Embryonic facial prominence (tissue), 1 donor: Measurements from ENCODE around the gene ZBP1.

Source experiments
- DNase-seq: peaks from one replicate; pipeline ENCODE4 v3.0.0-alpha.2; 2016; ENCODE audit errors: extremely low spot score

The ZBP1 gene

GRCh38 chr20:57598491-57598890 lies 21.7 kb downstream of the ZBP1 start:
- no peak for DNase-seq

DNA sequence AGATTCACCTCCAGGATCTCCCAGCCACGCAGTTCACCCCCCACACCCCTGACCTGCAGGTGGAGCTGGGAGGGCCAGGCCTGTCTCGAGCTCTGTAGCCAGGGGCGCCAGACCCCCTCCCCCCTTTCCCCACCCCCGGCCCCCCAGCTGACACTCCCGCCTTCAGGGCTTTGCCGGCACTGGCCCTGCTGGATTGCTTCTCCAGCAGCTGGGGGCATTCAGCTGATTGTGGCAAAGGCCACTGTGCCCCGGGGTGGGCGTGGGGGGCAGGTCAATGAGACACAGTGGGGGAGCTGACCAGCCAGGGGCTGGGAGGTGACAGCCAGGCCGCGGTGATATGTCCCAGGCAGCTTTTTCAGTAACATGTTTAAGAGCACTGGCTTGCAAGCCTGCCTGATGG lies 22.2 kb downstream of the ZBP1 start:
- no peak for DNase-seq

DNA sequence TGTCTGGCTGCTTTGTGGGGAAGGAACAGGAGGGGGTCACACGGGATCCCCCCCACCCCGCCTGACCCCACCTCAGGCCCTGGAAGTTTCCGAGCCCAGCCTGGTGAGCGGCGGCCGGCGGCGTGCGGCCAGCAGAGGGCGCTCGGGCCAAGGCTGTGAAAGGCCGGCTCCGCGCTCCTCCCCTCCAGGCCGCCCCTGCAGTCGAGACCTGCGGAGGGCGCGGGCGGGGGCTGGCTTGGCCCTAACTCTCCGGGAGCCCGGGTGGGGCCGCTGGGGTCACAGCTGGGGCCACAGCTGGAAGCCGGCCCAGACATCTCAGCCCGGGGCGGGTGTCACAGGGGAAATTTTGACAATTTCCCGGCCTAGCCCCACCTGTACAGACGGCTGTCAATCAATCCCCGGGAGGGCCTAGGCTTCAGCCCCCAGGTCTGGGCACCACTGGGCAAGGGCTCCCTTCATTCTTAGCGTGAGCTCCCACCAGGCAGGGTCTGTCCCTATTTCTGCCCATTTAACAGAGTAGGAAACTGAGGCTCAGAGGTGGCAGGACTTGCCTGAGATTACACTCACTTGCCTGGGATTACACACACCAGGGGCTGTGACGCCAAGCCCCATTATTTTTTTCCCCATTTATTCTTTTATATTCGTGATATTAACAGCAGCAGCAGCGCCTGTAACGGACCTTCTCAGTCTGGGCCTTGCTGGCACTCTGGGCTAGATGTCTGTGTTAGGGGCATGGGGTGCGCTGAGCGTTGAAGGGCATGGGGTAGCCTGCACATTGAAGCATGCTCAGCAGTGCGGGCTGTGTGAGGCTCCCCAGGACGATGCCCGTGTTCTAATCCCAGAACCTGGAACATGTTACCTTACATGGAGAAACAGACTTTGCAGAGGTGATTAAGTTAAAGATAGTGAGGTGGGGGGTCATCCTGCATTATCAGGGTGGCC lies 23.0 kb downstream of the ZBP1 start:
- no peak for DNase-seq

- no peak for DNase-seq
These were observed 23.9 kb downstream of the ZBP1 start for GRCh38 chr20:57596358-57596757.

- no peak for DNase-seq
These were observed 24.9 kb downstream of the ZBP1 start for GRCh38 chr20:57595041-57596030.

DNA sequence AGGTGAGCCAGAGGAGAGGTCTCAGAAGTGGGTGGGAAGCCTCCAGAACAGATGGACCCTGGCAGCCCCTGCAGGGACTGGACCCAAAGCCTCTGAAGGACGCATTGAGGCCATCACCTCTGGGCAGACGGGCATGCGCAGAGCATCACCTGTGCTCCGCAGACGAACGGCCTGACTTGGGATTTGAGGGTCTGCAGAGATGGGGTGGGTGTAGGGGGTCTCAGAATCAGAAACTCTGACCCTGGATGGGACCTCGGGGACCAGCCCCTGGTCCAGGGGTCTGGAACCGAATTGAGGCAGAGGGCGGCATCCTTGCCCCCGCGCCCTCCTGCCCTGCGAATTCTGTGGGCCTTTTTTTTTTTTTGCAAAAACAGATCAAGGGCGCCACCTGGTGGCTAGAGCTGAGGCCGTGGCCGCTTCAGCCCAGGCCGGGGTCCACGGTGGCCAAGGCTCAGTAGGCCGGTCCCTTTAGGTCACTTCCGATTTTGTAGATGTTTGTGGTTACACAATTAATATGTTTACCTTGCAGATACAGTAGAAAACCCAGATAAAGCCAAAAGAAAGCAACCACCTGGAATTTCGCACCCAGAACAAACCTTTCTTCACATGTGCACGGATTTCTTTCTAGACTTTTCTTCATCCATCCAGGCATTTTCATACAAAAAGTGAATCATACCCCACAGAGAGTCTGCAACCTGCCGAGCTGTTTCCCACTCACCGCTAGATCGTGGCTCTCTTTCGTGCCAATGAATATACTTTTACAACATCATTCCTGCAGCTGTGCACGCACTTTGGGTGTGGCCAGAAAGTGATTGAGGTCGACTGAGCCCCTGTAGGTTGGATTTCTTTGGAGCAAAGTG lies 25.9 kb downstream of the ZBP1 start:
- DNase-seq: no peak

- DNase-seq: no peak
These were observed 26.9 kb downstream of the ZBP1 start for GRCh38 chr20:57593134-57593886.

DNA sequence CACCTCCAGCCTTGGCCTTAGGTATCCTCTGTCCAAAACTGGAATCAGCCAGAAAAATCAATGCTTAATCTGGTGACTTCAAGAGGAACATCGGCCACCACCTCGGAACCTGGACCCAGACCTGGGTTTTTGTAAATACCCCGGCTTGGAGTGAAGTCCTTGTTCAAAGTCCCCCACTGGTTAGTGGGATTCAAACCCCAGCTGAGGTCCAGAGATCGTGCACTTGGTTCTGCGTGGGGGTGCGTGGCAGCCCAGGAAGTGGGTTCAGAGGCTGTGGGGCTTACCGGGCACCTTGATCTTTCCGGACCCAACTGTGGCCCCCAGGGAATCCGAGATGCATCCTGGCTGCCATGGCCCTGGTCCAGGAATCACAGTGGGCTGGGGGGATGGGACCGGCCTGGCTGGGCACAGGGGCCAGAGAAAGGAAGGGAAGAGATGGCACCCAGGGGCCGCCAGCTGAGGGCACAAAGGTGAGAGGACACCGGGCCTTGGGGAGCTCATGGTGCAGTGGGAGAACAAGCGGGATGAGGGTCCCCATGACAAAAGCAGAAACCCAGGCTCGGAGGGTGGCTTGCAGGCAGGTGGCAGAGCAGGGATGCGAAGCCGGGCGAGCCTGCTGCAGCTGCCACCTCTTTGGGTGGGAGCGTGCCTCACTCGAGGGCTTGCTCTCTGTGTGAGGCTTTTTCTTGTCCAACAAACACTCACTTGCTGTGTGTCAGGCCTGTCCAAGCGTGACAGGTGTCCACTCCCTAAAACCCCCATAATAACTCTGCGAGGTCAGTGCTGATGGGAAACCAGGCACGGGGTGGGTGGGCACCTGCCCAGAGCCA lies 27.7 kb downstream of the ZBP1 start:
- DNase-seq: no peak

DNA sequence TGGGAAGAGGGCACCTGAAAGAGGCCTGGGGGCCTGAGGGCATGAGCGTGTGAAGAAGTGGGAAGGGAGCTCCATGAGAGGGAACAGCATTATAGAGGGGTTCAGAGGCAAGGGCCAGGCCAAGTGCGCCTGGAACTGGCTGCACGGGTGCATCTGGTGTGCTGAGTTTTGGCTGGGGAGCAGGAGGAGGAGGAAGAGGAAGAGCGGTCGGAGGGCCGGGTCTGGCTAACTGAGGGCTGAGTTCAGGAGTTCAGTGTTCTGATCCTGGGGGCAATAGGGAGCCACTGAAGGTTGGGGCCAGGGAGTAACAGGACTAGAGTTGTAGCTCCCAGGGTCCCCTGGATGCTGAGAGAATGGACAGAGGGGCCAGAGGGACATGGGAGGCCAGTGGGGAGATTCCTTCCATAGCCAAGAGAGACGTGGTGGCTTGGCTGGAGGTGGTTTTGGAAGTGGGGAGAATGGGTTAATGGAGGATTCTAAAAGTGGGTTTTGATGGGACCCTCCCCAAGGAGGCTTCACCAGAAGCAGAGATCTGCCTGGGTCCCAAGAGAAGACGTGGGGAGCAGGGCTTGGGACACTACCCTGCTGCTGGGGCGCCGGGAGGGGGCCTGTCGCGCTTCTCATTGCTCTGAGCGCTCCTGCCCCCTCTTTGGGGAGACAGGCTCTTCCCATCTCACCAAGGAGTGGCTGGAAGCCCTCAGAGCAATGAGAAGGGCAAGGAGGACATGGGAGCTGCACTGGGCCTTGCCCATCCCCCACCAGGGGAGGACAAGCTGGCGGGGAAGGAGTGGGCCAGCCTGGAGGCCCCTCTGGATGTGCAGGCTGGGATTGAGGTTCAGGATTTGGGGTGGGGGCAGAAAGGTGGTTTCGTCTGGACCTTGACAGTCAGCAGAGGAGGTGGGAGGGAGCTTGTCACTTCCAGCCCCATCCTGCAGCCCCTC lies 28.7 kb downstream of the ZBP1 start:
- no peak for DNase-seq

DNA sequence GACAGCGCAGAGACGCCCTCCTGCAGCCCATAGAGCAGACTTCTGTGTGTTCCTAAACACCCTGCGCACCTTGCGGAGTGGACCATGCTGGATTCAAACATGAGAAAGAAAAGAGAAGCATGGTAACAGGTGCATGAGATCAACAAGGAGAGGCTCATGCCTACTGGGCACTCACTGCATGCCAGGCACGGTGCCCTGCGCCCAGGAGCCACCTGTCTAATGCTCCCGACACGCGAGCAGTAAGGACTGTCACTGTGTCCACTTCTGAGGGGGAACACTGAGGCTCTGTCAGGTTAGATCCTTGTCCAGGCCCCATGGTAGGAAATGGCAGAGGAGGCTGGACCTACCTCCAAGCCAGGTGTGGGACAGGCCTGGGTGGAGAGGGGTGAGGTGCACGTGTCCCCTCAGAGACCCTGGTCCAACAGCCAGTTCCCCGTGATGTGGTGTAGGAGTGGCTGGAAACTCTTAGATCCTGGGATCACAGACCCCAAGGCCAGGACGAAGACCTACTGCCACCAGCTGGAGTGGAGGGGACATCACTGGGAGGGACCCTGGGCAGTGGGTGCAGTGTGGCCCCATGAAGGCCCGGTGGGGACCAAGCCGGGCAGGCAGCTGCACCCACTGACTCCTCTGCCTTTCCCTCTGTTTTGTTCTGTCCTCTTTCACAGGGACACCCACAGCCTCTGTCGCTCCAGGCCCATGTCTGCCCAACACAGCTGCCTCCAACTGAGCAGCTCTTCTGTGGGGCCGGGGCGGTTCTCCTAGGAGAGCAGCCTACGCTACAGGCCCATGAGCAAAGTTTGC lies 29.5 kb downstream of the ZBP1 start:
- no peak for DNase-seq

- no peak for DNase-seq
These were observed 30.3 kb downstream of the ZBP1 start for GRCh38 chr20:57589728-57590484.

DNA sequence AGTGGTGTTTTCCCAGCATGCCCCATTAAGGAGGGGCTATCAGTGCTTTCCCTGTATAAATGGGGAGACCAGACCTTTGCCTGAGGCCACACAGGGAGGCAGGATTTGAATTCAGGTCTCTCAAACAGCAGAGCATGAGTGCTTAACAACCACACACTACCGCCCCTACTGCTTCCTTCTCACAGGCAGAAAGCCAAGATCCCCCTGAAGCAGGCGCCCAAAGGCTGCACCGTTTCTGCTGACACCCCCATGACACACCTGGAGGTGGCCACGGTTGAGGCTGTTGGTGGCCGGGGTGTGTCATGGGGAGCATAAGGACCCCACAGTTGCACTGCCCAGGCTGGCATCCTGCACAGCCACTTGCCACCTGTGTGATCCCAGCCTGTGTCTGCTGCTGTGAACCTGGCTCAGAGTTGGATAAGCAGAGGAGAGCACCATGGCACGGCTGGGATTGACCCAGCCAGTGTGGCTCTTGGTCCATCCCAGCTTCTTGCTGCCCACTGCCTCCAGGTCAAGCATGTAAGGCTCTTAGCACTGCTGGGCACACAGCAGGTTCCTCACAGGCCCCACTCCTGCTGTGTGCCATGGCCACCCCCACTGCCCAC lies 31.0 kb downstream of the ZBP1 start:
- no peak for DNase-seq

GRCh38 chr20:57588596-57588995 lies 31.6 kb downstream of the ZBP1 start:
- DNase-seq: no peak

- DNase-seq: no peak
These were observed 32.2 kb downstream of the ZBP1 start for GRCh38 chr20:57587989-57588377.

DNA sequence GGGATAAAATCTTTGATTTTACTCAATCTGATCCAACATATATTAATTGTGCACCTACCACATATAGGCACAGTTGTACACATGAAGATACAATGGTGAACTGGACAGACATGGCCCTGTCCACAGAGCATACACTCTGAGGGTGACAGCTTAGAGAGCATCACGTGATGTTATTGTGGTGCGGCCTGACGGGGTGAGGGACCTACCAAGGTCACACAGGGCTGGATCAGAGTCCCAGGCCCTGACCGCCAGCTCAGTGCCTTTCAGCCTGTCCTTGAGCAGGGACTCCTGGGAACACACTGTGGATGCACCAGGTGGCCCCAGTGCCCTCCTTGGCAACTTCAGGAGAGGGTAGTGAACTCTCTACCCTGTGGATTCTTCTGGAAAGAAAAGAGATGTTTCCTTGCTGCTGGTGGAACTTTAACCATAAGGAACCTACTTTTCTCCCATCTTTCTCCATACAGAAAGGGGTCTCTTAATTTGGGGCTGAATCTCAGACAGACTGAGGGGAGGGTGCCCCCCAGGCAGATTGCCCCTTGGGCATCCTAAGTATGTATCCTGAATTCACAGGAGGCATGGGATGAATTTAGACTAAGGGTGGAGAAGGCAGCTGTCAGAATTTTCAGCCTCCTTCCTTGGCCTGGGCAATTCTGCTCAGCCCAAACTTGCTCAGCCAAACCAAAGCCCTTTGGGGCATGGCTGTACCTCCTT lies 32.8 kb downstream of the ZBP1 start:
- DNase-seq: no peak

DNA sequence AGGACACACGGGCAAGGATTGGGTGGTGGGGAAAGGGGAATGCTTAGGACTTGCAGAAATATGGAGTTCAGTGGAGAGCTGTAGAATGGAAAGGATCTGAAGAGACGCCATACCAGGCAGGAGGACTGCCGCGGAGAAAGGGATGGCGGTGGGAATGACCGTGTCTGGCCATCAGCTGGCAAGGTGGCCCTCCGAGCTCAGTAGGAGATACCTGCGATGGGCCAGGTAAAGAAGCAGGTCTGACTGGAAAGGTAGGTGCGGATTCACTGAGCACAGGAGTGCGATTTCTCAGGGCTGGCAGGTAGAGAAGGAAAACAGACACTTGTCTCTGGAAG lies 33.3 kb downstream of the ZBP1 start:
- no peak for DNase-seq
